ENCODE measurements around the gene DDB1. TPM values are rescaled to one million over a fixed set of nuclear protein-coding genes. Genes with fewer than 3 reads are reported as not detected.

The DDB1 gene
- total and polyA plus RNA-seq, 2 of the 4 experiments (the other 2 are of a cell fraction), result 221 to 412 TPM

- H3K4me2 ChIP-seq (ENCODE audit: low read depth, low read length), result no peak overlapping the region
- H3K9me3 ChIP-seq (ENCODE audit: control insufficient read depth, insufficient read depth, low read length), result no peaks in the 10 kb centered on the region
- BruUV-seq (replicated peaks), result no TSS peak
- H3K18ac ChIP-seq (ENCODE audit: low read depth, low read length), result no peak overlapping the region
- H3K27me3 ChIP-seq (ENCODE audit: control insufficient read depth, insufficient read depth, low read length), result no peaks in the 10 kb centered on the region
- TF ChIP-seq MAZ (IDR thresholded peaks at IDR 0.05; ENCODE audit: borderline replicate concordance, low read depth, low read length) (no peak), MXI1 (IDR thresholded peaks at IDR 0.05; ENCODE audit: borderline replicate concordance, low read depth, low read length) (no peak), CHD1 (IDR thresholded peaks at IDR 0.05; ENCODE audit: low read depth, low read length) (no peak), USF2 (IDR thresholded peaks at IDR 0.05; ENCODE audit: low read depth, low read length) (no peak), SMC3 (IDR thresholded peaks at IDR 0.05; ENCODE audit: low read depth, low read length) (no peak), CEBPB (IDR thresholded peaks at IDR 0.05; ENCODE audit: low read depth, low read length) (no peak), RCOR1 (IDR thresholded peaks at IDR 0.05; ENCODE audit: insufficient replicate concordance, low read length) (no peak), RAD21 (IDR thresholded peaks at IDR 0.05; ENCODE audit: low read length) (no peak), FOS (IDR thresholded peaks at IDR 0.05; ENCODE audit: low read depth, low read length) (no peak), POLR2A (IDR thresholded peaks at IDR 0.05; ENCODE audit: low read depth, low read length) (no peak), RFX5 (IDR thresholded peaks at IDR 0.05; ENCODE audit: low read depth, low read length) (no peak), MAFK (IDR thresholded peaks at IDR 0.05; ENCODE audit: low read depth, low read length) (no peak)
- intact Hi-C loops (cut with micrococcal nuclease), result no loop called here
- no peak overlapping the region for H3K27ac ChIP-seq (ENCODE audit: insufficient read depth, low read length)
- no peak overlapping the region for H3K56ac ChIP-seq (ENCODE audit: extremely low read depth, insufficient read depth, low read length)
- no CpG with 5 or more reads among the region's 6 CpGs for WGBS, 2 experiments (ENCODE audit: extremely low coverage in 2 of 2, insufficient read length in 1 of 2)
- ATAC-seq (ENCODE audit: low read depth), result no peak
- H3K4me3 ChIP-seq (ENCODE audit: insufficient read depth, low read depth, low read length), result no peak overlapping the region
- ChIA-PET CTCF (no interaction called here), POLR2A (ENCODE audit: unreplicated experiment) (no interaction called here)
- H3K9me1 ChIP-seq (ENCODE audit: insufficient read depth, low read length), result no peaks in the 10 kb centered on the region; the same call in 1 of the 2 replicates
- H4K5ac ChIP-seq (ENCODE audit: low read depth, low read length), result no peak overlapping the region
- H3K36me3 ChIP-seq (ENCODE audit: control insufficient read depth, insufficient read depth, low read length), result no peaks in the 10 kb centered on the region
- H2BK120ac ChIP-seq (ENCODE audit: low read depth, low read length), result no peak overlapping the region
- H3K4me1 ChIP-seq (ENCODE audit: control insufficient read depth, insufficient read depth, low read length), result peaks cover 2% of the 10 kb centered on the region
- in situ Hi-C loops (cut with MboI; ENCODE audit: low sequenced_read_pairs), result no loop called here
- peak overlapping the region; percentile 39 for H2AFZ ChIP-seq (replicated peaks; ENCODE audit: low read length, poor library complexity)
- H4K91ac ChIP-seq (ENCODE audit: insufficient read depth, low read depth, low read length), result no peak overlapping the region
- H4K8ac ChIP-seq (ENCODE audit: low read depth in 2 of 2, low read length in 2 of 2), result no peak overlapping the region
- no peak overlapping the region for H3K9ac ChIP-seq (ENCODE audit: low read depth, low read length)
- H2BK20ac ChIP-seq (ENCODE audit: low read depth, low read length), result no peak overlapping the region
- H3K79me1 ChIP-seq (ENCODE audit: low read depth in 1 of 2, low read length in 2 of 2), result no peaks in the 10 kb centered on the region
- H2BK5ac ChIP-seq (ENCODE audit: low read depth, low read length, poor library complexity, severe bottlenecking), result no peak overlapping the region
- no peak overlapping the region for H2BK15ac ChIP-seq (ENCODE audit: low read depth, low read length)
- no peak overlapping the region for H3K14ac ChIP-seq (replicated peaks; ENCODE audit: low read depth, low read length)
- no peaks in the 10 kb centered on the region for H4K20me1 ChIP-seq (ENCODE audit: insufficient read depth, low read length)
- H2AK5ac ChIP-seq (ENCODE audit: low read depth, low read length), result no peak overlapping the region
- no peak overlapping the region for H2AK9ac ChIP-seq (replicated peaks; ENCODE audit: low read depth, low read length, poor library complexity)
- dilution Hi-C loops (cut with HindIII; ENCODE audit: low sequenced_read_pairs, unreplicated experiment), result no loop called here
- DNase-seq, result no peak
- no peak overlapping the region for H3K23ac ChIP-seq (ENCODE audit: low read depth, low read length)
- no peak overlapping the region for H3K4ac ChIP-seq (ENCODE audit: low read depth, low read length)
Measured at GRCh38 chr11:61267437-61267841, 65.5 kb downstream of the DDB1 start.
